Panc1 (cell line): ENCODE results near the gene ZBTB8A. TPM values are rescaled to one million over a fixed set of nuclear protein-coding genes. Genes with fewer than 3 reads are reported as not detected.

Experiments
- ATAC-seq: fragments of 200-7000 bp; cut with Tn5 transposase; 2 replicates; pipeline ENCODE4 v1.9.1; 2020; ENCODE audit warnings: mild to moderate bottlenecking, moderate library complexity
- BruUV-seq: library from RNA; stranded (reverse); fragments of 400-500 nt; replicated peaks from 2 replicates; lab custom pipeline; 2021; lab: Mats Ljungman, UMichigan
- CTCF ChIA-PET: fragments of 300-600 bp; sonication (Branson Sonifier 250); formaldehyde crosslinking; loops from one replicate; lab custom pipeline; 2022; ENCODE audit warnings: antibody characterized with exemption; lab: Charles Lee
- POLR2A ChIA-PET: fragments of 300-600 bp; sonication (Branson Sonifier 250); formaldehyde crosslinking; loops from one replicate; lab custom pipeline; 2022; ENCODE audit warnings: antibody characterized with exemption; lab: Charles Lee
- DNase-seq: peaks from one replicate; pipeline ENCODE4 v3.0.0-alpha.2; 2010; ENCODE audit warnings: low read depth, low spot score
- H3K27ac ChIP-seq: 2 replicates; pipeline ENCODE4 v1.5.1; 2011; ENCODE audit warnings: mild to moderate bottlenecking, low read length, inconsistent platforms
- H3K27me3 ChIP-seq: fragments of 200-500 bp; sonication (Bioruptor generic); 2 replicates; pipeline ENCODE4 v1.6.0; 2014; ENCODE audit warnings: low read length, inconsistent platforms; ENCODE audit not compliant: control insufficient read depth, insufficient read depth
- H3K36me3 ChIP-seq: fragments of 200-500 bp; sonication (Bioruptor generic); 2 replicates; pipeline ENCODE4 v1.5.1; 2014; ENCODE audit warnings: inconsistent platforms, mild to moderate bottlenecking, low read length, moderate library complexity; ENCODE audit not compliant: control insufficient read depth, insufficient read depth
- H3K4me1 ChIP-seq: 2 replicates; pipeline ENCODE4 v1.5.1; 2011; ENCODE audit warnings: inconsistent platforms, mild to moderate bottlenecking, low read length, moderate library complexity; ENCODE audit not compliant: control insufficient read depth, insufficient read depth
- H3K4me3 ChIP-seq, 2 experiments: 2 replicates each; pipeline ENCODE4 v1.5.1; 2011 to 2012; ENCODE audit warnings: low read depth in 2 of 2, low read length in 2 of 2, mild to moderate bottlenecking in 2 of 2, inconsistent platforms in 1 of 2, moderate library complexity in 1 of 2
- H3K9me3 ChIP-seq: fragments of 200-500 bp; sonication (Bioruptor generic); 2 replicates; pipeline ENCODE4 v1.5.1; 2014; ENCODE audit warnings: low read depth, mild to moderate bottlenecking, inconsistent platforms, low read length, moderate library complexity; ENCODE audit not compliant: control insufficient read depth, insufficient read depth
- POLR2AphosphoS5 ChIP-seq: IDR thresholded peaks from 2 replicates; pipeline ENCODE4 v1.6.1; 2012; ENCODE audit warnings: mild to moderate bottlenecking, low read depth, low read length, moderate library complexity
- SIN3A ChIP-seq: IDR thresholded peaks from 2 replicates; pipeline ENCODE4 v1.6.1; 2012; ENCODE audit warnings: low read depth, mild to moderate bottlenecking, low read length, moderate library complexity, borderline replicate concordance; ENCODE audit not compliant: insufficient read depth
- TCF7L2 ChIP-seq: IDR thresholded peaks from 2 replicates; pipeline ENCODE4 v1.6.1; 2011; ENCODE audit warnings: mild to moderate bottlenecking, low read depth, low read length, inconsistent platforms
- in situ Hi-C: cut with HindIII; loops from 2 replicates; pipeline ENCODE4 v1.10.0; 2016; ENCODE audit warnings: low sequenced_read_pairs, low pct_unique_long_range_greater_than_20kb
- intact Hi-C: fragments of 100-400 bp; cut with micrococcal nuclease; formaldehyde crosslinking; loops from one replicate; pipeline ENCODE4 v1.10.0; 2022; ENCODE audit not compliant: unreplicated experiment
- total RNA-seq: library from RNA; stranded (reverse); gene quantifications from one replicate; pipeline ENCODE4 v1.2.1, GENCODE V29; 2021; ENCODE audit not compliant: unreplicated experiment
- TF ChIP-seq, protein P1 (sequence below), 2 experiments: IDR thresholded peaks; 2 replicates each; pipeline ENCODE4 v1.6.1; 2011 to 2012; ENCODE audit warnings: low read depth in 2 of 2, control low read depth in 1 of 2, low read length in 1 of 2, mild to moderate bottlenecking in 1 of 2, moderate library complexity in 1 of 2; ENCODE audit not compliant: insufficient read depth in 1 of 2
- TF ChIP-seq, protein P2 (sequence below): fragments of 450-650 bp; IDR thresholded peaks from 2 replicates; pipeline ENCODE4 v1.5.1; 2017; ENCODE audit warnings: mild to moderate bottlenecking

The ZBTB8A gene
- total RNA-seq, 1 experiment from 2014 or later, result 6.5 TPM

DNA sequence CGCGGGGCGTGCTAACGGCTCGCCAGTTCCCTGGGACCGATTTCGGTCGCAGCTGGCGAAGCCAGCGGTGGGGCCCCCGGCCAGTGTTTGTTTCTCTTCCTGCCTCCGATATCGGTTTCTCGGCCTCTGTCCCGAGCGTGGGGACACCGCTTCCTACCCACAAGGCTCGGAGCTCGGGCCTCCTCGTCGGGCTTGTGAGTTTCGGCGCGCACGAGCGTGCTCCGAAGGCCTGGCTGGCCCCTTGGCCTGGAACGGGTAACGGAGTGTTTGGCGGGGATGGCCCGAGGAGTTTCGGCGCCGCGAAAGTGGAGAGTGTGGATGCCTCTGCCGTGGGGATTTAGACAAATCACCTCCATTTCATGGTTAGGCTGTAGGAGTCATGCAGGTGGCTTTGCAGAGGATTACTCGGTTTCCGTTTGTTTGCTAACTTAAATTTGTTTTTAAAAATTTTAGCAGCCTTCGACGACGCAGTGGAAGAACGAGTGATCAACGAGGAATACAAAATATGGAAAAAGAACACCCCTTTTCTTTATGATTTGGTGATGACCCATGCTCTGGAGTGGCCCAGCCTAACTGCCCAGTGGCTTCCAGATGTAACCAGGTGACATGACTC is 112.3 kb downstream of the ZBTB8A start:
- H3K27me3 ChIP-seq, result no peaks in the 10 kb centered on the region
- peak; percentile 21 for ATAC-seq
- peaks cover 10% of the 10 kb centered on the region; the same call in 1 of the 2 replicates for H3K4me1 ChIP-seq
- CTCF ChIA-PET, result interaction anchor here (1.1 kb wide), 1 partner anchor 131 kb away, joined by 4 read pairs; no protein-coding TSS in a partner anchor
- H3K9me3 ChIP-seq, result no peaks in the 10 kb centered on the region
- H3K36me3 ChIP-seq, result peaks cover 27% of the 10 kb centered on the region
- POLR2A ChIA-PET, result interaction anchor here (0.6 kb wide), 2 partner anchors 25 to 330 kb away, joined by 4 read pairs; no protein-coding TSS in a partner anchor
- in situ Hi-C loops, result no loop called here
- TF ChIP-seq, protein P1, sequence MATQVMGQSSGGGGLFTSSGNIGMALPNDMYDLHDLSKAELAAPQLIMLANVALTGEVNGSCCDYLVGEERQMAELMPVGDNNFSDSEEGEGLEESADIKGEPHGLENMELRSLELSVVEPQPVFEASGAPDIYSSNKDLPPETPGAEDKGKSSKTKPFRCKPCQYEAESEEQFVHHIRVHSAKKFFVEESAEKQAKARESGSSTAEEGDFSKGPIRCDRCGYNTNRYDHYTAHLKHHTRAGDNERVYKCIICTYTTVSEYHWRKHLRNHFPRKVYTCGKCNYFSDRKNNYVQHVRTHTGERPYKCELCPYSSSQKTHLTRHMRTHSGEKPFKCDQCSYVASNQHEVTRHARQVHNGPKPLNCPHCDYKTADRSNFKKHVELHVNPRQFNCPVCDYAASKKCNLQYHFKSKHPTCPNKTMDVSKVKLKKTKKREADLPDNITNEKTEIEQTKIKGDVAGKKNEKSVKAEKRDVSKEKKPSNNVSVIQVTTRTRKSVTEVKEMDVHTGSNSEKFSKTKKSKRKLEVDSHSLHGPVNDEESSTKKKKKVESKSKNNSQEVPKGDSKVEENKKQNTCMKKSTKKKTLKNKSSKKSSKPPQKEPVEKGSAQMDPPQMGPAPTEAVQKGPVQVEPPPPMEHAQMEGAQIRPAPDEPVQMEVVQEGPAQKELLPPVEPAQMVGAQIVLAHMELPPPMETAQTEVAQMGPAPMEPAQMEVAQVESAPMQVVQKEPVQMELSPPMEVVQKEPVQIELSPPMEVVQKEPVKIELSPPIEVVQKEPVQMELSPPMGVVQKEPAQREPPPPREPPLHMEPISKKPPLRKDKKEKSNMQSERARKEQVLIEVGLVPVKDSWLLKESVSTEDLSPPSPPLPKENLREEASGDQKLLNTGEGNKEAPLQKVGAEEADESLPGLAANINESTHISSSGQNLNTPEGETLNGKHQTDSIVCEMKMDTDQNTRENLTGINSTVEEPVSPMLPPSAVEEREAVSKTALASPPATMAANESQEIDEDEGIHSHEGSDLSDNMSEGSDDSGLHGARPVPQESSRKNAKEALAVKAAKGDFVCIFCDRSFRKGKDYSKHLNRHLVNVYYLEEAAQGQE (IDR thresholded peaks at IDR 0.05; ENCODE audit: insufficient read depth in 1 of 2, low read depth in 2 of 2, low read length in 1 of 2), result no peak
- TF ChIP-seq TCF7L2 (no peak), SIN3A (peak; percentile 28; the same call in 1 of the 2 replicates), POLR2AphosphoS5 (no peak; the same call in 1 of the 2 replicates)
- TF ChIP-seq, protein P2, sequence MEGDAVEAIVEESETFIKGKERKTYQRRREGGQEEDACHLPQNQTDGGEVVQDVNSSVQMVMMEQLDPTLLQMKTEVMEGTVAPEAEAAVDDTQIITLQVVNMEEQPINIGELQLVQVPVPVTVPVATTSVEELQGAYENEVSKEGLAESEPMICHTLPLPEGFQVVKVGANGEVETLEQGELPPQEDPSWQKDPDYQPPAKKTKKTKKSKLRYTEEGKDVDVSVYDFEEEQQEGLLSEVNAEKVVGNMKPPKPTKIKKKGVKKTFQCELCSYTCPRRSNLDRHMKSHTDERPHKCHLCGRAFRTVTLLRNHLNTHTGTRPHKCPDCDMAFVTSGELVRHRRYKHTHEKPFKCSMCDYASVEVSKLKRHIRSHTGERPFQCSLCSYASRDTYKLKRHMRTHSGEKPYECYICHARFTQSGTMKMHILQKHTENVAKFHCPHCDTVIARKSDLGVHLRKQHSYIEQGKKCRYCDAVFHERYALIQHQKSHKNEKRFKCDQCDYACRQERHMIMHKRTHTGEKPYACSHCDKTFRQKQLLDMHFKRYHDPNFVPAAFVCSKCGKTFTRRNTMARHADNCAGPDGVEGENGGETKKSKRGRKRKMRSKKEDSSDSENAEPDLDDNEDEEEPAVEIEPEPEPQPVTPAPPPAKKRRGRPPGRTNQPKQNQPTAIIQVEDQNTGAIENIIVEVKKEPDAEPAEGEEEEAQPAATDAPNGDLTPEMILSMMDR, result no peak
- BruUV-seq, result no TSS peak
- intact Hi-C loops, result no loop called here
- peak; percentile 4 for DNase-seq
- peak overlapping the region; percentile 93 to 96 for H3K4me3 ChIP-seq
- peak overlapping the region; percentile 97 for H3K27ac ChIP-seq

DNA sequence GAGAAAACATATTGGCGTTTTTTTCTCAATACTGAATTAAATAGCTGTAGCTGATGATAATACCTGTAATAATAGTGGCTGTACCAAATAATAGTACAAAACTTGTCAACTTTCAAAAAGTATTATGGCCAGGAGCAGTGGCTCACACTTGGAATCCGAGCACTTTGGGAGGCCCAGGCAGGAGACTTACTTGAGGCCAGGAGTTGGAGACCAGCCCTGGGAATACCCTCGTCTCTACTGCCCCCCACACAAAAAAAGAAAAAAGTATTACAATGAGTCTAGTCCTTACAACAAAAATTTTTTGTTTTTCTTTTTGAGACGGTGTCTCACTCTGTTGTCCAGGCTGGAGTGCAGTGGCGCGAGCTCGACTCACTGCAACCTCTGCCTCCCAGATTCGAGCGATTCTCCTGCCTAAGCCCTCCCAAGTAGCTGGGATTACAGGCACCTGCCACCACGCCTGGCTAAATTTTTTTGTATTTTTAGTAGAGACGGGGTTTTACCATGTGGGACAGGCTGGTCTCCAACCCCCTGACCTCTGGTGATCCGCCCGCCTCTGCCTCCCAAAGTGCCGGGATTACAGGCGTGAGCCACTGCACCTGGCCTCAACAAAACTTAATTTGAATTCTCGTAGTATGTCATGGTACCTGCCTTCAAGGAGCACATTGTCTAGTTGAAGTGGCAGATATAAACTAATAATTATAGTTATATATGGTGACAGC is 113.2 kb downstream of the ZBTB8A start:
- Histone ChIP-seq H3K36me3 (peaks cover 31% of the 10 kb centered on the region), H3K27me3 (no peaks in the 10 kb centered on the region), H3K4me3 (peak overlapping the region; percentile 93 to 96), H3K9me3 (no peaks in the 10 kb centered on the region), H3K27ac (peak overlapping the region; percentile 97), H3K4me1 (peaks cover 10% of the 10 kb centered on the region; the same call in 1 of the 2 replicates)
- TSS peak; percentile 78 for BruUV-seq
- CTCF ChIA-PET, result no interaction called here
- intact Hi-C loops (no loop called here), in situ Hi-C loops (no loop called here)
- ATAC-seq, result no peak
- no peak for TF ChIP-seq TCF7L2
- TF ChIP-seq, protein P2, result no peak
- TF ChIP-seq, protein P1 (IDR thresholded peaks at IDR 0.05; ENCODE audit: insufficient read depth in 1 of 2, low read depth in 2 of 2, low read length in 1 of 2), result no peak
- no peak for TF ChIP-seq POLR2AphosphoS5
- no peak for TF ChIP-seq SIN3A
- POLR2A ChIA-PET, result interaction anchor here (0.6 kb wide), 1 partner anchor 24 kb away, joined by 4 read pairs; no protein-coding TSS in a partner anchor
- DNase-seq, result no peak
